Skeletal muscle cell (primary cell): ENCODE data around the gene DTWD2.
"Not testable (repeated sequence)": the region's sequence is repeated elsewhere in the genome, so short reads cannot be mapped to it uniquely, and the experiment has no call there.

Experiments used
- DNase-seq: peaks from one replicate; pipeline ENCODE4 v3.0.0-alpha.2; 2010; ENCODE audit warnings: low read depth
- H3K4me3 ChIP-seq: 2 replicates; pipeline ENCODE4 v1.5.1; 2011; ENCODE audit warnings: low read depth, mild to moderate bottlenecking, control low read depth, low read length, moderate library complexity

Gene DTWD2

DNA sequence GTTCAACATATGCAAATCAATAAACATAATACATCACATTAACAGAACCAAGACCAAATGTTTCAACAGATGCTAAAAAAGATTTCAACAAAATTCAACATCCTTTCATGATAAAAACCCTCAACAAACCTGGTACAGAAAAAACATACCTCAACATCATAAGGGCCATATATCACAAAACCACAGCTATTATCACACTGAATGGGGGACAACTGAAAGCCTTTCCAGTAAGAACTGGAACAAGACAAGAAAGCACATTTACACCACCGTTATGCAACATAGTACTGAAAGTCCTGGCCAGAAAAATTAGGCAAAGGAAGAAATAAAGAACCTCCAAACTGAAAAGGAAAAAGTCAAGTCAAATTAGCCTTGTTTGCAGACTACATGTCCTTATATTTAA, 93.6 kb downstream of the DTWD2 start:
- DNase-seq, result no peak
- no peak overlapping the region for H3K4me3 ChIP-seq

DNA sequence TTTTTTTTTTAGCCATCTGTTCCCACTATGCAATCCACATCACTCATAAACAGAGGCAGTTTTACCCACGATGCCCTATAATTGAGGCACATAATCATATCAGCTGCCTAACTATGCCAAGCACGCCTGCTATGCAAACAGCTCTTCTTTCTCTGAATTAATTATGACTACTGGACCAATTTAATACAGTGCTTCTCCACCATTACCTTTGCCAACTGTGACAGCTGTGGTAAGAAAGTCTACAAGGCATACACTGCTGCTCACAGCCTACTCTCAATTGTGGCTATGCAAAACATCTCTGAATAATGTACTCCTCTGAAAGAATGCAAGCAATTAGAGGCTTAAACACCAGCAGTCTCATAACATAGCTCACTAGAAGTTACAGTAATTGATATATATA, 97.1 kb downstream of the DTWD2 start:
- DNase-seq, result peak; percentile 11
- no peak overlapping the region for H3K4me3 ChIP-seq

DNA sequence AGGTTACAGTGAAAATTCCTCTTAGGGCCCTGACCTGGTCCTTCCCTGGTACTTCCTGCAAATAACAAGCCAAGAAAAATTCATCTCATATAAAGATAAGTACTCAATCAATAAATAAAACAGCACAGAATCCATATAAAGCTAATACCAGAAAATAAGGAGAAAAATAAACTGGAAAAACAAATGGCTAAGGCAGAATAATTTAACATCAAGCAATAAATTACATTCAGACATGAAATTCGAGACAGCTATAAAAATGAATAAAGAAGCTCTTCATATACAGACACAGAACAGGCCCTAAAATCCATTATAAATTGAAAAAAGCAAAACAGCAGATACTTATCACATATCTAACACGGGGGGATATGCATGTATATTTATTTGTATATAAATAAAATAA, 99.2 kb downstream of the DTWD2 start:
- DNase-seq, result no peak
- H3K4me3 ChIP-seq, result no peak overlapping the region

DNA sequence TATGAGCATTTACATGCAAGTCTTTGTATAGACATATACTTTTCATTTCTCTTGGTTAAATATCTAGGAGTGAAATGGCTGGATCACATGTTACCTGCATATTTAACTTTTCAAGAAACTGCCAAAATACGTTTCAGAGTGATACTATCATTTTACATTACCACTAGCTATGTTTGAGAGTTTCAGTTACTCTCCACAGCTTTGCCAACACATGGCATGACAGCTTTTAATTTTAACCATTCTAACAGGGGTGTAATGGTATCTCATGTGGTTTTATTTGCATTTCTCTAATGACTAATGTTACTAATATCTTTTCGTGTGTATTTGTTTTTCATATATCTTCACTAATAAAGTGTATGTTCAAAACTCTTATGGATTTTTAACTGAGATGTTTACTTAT, 99.8 kb downstream of the DTWD2 start:
- no peak for DNase-seq
- H3K4me3 ChIP-seq, result no peak overlapping the region

DNA sequence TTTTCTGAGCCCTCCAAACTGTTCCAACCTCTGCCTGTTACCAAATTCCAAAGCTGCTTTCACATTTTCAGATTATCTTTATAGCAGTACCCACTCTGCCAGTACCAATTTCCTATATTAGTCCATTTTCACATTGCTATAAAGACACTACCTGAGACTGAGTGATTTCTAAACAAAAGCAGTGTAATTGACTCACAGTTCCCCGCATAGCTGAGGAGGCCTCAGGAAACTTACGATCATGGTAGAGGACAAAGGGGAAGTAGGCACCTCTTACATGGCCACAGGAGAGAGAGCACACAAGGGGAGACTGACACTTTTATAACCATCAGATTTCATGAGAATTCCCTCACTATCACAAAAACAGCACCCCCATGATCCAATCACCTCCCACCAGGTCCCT, 105.0 kb downstream of the DTWD2 start:
- no peak overlapping the region for H3K4me3 ChIP-seq
- DNase-seq, result no peak

DNA sequence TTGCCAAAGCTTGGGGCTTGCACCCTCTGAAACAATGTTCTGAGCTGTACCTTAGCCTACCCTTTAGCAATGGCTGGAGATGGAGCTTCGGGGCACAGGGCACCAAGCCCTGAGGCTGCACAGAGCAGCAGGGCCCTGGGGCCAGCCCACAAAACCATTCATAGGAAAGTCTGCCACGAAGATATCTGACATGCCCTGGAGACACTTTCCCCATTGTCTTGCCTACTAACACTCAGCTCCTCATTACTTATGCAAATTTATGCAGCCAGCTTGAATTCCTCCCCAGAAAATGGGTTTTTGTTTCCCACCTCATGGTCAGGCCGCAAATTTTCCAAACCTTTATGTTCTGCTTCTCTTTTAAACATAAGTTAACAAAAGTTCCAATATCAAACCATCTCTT, 105.7 kb downstream of the DTWD2 start:
- no peak overlapping the region for H3K4me3 ChIP-seq
- no peak for DNase-seq

DNA sequence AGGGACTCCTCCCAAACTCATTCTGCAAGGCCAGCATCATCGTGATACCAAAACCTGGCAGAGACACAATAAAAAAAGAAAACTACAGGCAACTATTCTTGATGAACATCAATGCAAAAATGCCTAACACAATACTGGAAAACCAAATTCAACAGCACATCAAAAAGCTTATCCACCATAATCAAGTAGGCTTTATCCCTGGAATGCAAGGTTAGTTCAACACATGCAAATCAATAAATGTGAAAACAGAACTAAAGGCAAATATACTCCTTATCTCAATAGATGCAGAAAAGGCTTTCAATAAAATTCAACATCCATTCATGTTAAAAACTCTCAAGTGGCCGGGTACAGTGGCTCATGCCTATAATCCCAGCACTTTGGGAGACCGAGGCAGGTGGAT, 111.5 kb downstream of the DTWD2 start:
- H3K4me3 ChIP-seq, DNase-seq: not testable (repeated sequence)

DNA sequence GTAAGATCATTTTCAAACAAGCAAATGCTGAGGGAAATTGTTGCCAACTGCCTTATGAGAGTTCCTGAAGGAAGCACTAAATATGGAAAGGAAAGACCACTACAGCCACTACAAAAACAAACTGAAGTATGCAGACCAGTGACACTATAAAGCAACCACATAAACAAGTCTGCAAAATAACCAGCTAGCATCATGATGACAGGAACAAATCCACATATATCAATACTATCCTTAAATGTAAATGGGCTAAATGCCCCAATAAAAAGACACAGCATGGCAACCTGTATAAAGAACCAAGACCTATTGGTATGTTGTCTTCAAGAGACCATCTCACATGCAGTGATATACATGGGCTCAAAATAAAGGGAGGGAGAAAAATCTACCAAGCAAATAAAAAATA, 113.2 kb downstream of the DTWD2 start:
- no peak for DNase-seq
- H3K4me3 ChIP-seq, result no peak overlapping the region

DNA sequence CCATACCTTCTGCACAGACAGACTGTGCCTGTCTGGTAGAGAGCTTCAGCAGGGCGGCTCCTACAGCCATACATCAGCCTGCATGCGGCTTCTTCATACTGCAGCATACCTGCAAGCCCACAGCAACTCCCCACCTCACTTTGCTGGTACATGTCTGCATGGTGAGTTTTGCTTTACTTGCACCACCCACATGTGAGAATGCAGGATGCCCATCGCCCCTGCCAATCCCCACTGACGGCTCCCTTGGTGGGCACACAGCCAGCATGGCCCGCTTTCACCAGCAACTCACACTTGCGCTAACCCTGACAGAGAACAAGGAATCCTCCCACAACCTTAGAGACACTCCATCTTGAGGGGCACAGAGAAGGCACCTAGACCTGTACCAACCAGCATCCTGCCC, 114.9 kb downstream of the DTWD2 start:
- no peak for DNase-seq
- no peak overlapping the region for H3K4me3 ChIP-seq

DNA sequence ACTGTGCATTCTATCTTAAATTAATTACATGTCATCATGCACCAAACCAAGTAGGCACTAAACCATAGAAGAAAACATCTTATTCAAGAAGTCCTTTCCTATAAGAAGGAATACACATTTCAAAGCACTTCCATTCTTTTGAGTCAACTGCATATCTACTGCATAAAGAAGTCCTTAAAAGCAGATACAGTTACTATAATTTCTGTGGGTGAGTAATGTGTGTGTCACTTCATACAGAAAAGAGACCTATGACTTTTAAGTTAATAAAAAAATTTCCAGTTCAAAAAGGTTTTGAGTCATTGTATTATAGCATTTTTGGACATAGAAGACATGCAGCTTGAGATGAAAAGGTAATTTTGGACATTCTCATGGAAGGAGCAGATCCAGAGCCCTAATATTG, 125.0 kb downstream of the DTWD2 start:
- no peak overlapping the region for H3K4me3 ChIP-seq
- no peak for DNase-seq

DNA sequence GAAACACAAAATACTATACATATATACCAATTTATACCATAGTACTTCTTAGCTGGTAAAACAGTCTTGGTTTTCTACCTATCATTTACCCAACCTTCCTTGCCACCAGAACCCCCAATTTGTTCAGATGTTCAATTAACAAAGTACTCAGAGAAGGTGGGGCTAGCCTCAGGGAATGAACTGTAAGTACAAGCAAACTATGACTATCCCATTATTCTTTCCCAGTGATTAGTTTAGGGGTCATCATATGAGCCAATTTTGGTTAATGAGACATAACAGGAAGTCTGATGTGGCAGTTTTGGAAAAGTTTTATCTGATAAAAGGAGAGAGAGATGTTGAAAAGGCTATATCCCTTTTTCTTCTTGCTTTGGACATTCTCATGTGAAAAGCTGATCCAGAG, 125.8 kb downstream of the DTWD2 start:
- no peak for DNase-seq
- no peak overlapping the region for H3K4me3 ChIP-seq

DNA sequence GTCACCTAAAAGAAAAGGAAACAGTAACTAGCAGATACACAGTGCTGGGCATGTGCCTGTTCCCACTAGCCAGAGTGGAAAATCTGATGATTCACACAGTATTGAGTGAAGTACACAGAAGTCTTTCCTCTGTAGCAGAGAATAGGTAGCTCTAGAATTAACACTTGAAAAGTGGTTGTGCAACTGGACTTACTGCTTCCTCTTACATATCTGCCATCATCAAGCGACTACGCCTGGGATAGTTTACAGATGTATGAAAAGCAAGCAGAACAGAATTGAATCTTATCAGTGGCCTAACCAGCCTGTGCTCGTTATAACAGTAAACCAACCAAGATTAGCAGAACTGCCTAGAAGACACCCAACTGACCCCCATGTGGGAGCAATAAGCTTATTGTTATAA, 130.6 kb downstream of the DTWD2 start:
- H3K4me3 ChIP-seq, result no peak overlapping the region
- DNase-seq, result no peak

DNA sequence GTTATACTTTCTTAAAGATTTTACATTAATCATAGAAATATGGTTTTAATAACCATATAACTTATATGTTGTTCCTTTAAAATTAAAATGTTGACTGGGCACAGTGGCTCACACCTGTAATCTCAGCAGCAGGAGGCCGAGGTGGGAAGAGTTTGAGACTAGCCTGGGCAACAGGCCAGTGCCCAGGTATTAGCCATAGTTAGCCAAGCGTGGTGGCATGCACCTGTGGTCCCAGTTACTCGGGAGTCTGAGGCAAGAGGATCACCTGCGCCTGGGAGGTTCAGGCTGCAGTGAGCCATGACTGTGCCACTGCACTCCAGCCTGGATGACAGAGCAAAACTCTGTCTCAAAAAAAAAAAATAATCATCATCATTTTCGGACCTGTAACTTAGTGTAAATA, 133.5 kb downstream of the DTWD2 start:
- no peak overlapping the region for H3K4me3 ChIP-seq
- DNase-seq, result no peak

DNA sequence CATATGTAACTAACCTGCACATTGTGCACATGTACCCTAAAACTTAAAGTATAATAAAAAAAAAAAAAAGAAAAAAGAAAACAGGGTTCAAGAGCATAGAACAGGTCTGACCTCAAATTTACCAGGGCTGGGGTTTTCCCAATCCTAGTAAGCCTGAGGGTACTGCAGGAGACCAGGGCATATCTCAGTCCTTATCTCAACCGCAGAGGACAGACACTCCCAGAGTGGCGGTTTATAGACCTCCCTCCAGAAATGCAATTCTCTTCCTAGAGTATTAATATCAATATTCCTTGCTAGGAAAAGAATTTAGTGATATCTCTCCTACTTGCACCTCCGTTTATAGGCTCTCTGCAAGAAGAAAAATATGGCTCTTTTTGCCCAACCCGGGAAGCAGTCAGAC, 136.6 kb downstream of the DTWD2 start:
- not testable (repeated sequence) for H3K4me3 ChIP-seq, DNase-seq

DNA sequence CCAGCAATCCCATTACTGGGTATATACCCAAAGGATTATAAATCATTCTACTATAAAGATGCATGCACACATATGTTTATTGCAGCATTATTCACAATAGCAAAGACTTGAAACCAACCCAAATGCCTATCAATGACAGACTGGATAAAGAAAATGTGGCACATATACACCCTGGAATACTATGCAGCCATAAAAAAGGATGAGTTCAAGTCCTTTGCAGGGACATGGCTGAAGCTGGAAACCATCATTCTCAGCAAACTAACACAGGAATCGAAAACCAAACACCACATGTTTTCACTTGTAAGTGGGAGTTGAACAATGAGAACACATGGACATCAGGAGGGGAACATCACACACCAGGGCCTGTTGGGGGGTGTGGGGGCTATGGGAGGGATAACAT, 138.8 kb downstream of the DTWD2 start:
- H3K4me3 ChIP-seq, DNase-seq: not testable (repeated sequence)

DNA sequence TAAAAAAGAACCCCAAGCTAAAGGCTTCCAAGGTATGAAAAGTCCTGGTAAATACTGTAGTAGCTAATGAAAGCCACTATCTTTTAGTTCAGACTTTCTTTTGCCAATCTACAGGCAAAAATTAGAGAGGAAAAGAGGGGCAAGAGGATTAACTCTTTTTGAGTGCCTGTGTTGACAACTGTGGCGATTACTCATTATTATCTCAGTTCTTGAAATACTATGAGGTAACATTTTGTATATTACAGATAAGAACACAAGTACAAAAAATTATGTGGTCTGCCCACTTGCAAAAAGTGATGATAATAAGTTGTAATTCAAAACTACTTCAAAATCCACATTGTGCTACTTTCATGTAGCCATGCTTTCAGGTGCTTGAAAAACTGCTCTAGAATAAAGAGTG, 144.0 kb downstream of the DTWD2 start:
- H3K4me3 ChIP-seq, result no peak overlapping the region
- DNase-seq, result no peak

DNA sequence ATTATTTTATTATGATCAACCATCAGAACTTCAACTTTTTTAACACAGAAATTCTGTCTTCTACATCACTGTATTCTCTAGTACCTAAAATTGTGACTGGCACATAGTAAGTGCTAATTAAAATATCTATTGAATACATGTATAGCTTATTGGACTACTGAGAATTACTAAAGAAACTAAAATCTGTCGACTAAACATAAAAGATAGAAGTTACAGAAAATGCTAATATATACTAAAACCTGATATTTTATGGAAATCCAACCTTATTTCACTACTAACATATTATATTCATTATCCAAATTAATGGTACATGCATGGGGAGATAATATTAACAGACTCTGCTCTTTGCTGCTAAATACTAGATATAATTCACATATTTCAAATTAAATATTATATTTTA, 153.6 kb downstream of the DTWD2 start:
- no peak for DNase-seq
- H3K4me3 ChIP-seq, result no peak overlapping the region

DNA sequence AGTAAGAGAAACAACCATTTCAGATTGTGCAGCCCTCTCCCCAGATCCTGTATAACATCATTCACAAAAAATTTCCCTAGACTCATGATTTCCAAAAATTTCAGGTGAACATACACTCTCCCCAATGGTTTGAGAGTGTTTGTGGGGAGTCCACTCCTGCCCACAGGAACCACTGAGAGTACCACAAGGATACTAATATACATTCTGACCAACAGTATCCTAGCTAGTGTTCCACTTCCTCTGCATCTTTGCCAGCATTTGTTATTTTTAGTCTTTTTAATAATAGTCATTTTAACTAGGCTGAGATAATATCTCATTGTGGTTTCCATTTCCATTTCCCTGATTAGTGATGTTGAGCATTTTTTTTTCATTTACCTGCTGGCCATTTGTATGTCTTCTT, 155.4 kb downstream of the DTWD2 start:
- no peak overlapping the region for H3K4me3 ChIP-seq
- no peak for DNase-seq

DNA sequence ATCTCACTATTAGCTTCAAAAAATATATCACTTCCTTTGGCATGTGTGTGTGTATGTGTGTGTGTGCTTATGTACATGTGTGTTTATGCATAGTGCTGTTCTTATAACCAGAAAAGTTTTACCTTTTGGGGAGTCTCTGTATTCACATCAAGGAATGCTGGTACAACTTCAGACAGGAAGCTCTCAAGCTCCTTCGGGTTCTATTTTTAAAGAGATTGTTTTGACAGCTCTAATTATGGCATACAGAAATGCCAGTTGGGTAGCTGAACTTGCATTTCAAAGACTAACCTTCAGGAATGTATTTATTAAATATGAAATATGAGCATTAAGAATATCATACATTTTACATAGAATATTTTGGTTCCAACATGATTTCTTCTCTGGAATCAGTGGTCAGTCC, 163.1 kb downstream of the DTWD2 start:
- H3K4me3 ChIP-seq, result no peak overlapping the region
- DNase-seq, result no peak

DNA sequence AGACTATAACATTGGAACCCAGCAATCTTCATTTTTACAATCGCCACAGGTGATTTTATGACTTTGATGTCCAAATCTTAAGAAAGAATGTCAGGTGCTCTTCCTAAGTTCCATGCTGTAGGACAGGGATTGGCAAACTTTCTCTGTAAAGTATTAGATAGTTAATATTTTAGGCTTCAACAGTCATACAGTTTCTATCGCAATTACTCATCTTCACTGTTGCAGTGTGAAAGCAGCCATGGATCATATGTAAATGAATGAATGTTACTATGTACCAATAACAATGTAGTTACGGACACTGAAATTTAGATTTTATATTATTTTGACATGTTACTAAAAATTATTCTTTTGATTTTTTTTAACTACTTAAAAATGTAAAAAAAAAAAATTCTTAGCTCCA, 169.7 kb downstream of the DTWD2 start:
- DNase-seq, result no peak
- H3K4me3 ChIP-seq, result no peak overlapping the region

DNA sequence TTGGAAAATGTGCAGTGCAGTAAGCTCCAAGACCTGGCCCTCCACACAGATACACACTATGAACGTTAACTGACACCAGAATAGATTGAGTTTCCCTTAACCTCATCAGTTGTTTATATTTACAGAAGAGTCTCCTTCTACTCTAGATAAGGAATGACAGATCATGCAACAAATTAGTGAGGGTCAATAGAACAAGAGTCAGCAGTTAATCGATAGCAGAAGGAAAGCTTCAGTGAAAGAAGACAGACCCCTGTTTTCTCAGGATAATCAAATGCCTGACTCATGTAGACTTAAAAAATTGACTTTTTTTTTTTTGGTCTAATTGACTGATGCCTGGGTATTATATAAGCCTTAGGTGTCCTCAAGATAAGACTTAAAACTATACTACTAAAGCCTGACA, 179.9 kb downstream of the DTWD2 start:
- H3K4me3 ChIP-seq, result no peak overlapping the region
- DNase-seq, result no peak

DNA sequence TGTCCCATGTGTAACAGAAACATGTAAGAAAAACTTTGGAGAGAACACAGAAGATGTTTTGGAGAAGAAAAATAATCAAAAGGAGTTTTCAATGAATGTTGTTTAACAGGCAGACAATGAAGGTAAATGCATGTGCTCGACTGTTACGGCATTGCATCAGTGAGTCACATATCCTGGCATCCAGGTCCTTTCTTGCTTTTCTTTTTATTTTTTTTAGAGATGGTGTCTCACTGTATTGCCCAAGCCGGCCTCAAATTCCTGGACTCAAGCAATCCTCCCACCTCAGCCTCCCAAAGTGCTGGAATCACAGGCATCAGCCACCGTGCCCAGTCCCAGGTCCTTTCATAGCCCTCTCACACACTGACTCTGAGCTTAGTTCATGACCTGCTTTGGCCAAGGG, 181.8 kb downstream of the DTWD2 start:
- no peak for DNase-seq
- no peak overlapping the region for H3K4me3 ChIP-seq

DNA sequence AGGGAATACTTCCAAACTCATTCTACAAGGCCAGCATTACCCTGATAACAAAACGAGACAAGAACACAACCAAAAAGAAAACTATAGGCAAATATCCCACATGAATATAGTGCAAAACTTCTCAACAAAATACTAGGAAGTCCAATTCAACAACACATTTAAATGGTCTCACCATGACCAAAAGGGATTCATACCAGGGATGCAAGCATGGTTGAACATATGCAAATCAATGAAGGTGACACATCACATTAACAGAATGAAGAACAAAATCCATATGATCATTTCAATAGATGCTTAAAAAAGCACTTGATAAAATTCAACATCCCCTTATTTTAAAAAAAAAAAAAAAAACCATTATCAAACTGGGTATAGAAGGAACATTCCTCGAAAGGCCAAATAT, 186.0 kb downstream of the DTWD2 start:
- H3K4me3 ChIP-seq, result no peak overlapping the region
- no peak for DNase-seq
